ENCODE data around the gene RBM26.
A peak's percentile ranks its signal among the peaks of the same experiment; 100 is the strongest.

The RBM26 gene

DNA sequence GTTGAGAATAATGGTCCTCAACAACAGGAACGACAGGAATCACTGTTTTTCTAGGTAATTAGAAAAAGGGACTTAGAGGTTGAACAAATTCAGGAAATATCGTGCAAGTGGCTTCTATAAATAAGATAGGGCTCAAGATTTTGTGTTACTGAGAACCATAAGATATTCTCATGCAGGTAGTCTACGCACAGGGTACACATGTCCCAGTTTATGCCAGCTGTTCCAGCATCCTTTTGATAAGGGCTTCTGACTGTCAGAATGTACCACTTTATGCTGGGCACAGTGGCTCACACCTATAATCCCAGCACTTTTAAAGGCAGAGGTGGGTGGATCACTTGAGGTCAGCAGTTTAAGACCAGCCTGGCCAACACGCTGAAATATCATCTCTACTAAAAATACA, 32.1 kb downstream of the RBM26 start:
- no peak overlapping the region for H3K27ac Mint-ChIP-seq
- H3K9me3 Mint-ChIP-seq = no peaks in the 10 kb centered on the region
- H3K27me3 Mint-ChIP-seq (ENCODE audit: low read depth) = no peaks in the 10 kb centered on the region
- no peak overlapping the region for H3K4me3 Mint-ChIP-seq
- peaks cover 50% of the 10 kb centered on the region for H3K36me3 Mint-ChIP-seq (ENCODE audit: low read depth)
- TF ChIP-seq, protein P1, sequence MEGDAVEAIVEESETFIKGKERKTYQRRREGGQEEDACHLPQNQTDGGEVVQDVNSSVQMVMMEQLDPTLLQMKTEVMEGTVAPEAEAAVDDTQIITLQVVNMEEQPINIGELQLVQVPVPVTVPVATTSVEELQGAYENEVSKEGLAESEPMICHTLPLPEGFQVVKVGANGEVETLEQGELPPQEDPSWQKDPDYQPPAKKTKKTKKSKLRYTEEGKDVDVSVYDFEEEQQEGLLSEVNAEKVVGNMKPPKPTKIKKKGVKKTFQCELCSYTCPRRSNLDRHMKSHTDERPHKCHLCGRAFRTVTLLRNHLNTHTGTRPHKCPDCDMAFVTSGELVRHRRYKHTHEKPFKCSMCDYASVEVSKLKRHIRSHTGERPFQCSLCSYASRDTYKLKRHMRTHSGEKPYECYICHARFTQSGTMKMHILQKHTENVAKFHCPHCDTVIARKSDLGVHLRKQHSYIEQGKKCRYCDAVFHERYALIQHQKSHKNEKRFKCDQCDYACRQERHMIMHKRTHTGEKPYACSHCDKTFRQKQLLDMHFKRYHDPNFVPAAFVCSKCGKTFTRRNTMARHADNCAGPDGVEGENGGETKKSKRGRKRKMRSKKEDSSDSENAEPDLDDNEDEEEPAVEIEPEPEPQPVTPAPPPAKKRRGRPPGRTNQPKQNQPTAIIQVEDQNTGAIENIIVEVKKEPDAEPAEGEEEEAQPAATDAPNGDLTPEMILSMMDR (IDR thresholded peaks at IDR 0.05; ENCODE audit: unreplicated experiment in 3 of 3) = no peak
- no peaks in the 10 kb centered on the region for H3K4me1 Mint-ChIP-seq

DNA sequence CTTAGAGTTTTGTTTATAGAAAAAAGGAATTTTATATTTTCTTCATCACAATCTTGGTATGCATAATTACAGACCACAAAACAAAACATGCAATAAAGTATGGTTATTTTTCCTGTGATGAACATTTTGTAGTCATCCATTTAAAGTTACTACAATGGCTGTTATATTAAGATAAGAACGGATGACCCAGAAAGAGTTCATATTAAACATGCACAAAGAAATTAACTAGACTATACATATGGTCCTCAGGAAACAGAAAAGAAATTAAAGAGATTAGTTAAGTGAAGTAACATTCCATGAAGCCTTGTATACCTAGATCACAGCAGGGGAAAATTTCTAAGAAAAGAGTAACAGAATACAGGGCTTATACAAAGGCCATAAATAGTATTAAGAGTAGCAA, 36.8 kb downstream of the RBM26 start:
- no peaks in the 10 kb centered on the region for H3K9me3 Mint-ChIP-seq
- TF ChIP-seq, protein P1 (IDR thresholded peaks at IDR 0.05; ENCODE audit: unreplicated experiment in 3 of 3) = no peak
- no peaks in the 10 kb centered on the region for H3K27me3 Mint-ChIP-seq (ENCODE audit: low read depth)
- H3K27ac Mint-ChIP-seq = no peak overlapping the region
- no peak overlapping the region for H3K4me3 Mint-ChIP-seq
- H3K36me3 Mint-ChIP-seq (ENCODE audit: low read depth) = peaks cover 74% of the 10 kb centered on the region
- H3K4me1 Mint-ChIP-seq = no peaks in the 10 kb centered on the region

DNA sequence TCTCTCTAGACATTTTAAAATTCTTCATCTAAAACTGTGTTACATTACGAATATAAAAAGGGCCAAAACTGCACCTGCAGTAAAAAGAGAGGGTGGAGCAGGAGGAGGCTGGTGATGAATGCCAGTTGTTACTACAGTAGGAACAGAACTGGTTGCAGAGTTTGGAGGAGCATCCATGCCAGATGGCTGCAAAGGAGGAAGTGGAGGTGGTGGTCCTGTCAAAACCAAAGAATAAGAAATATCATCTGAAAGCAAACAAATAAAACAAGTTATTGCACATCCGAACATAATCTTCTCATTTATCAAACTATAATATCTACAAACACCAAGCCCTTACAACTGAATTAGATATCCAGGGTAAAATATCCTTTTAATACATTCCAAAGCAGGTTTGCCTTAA, 40.1 kb downstream of the RBM26 start:
- Mint-ChIP-seq H3K27me3 (ENCODE audit: low read depth) (no peaks in the 10 kb centered on the region), H3K4me1 (peaks cover 13% of the 10 kb centered on the region), H3K36me3 (ENCODE audit: low read depth) (peaks cover 92% of the 10 kb centered on the region), H3K9me3 (no peaks in the 10 kb centered on the region), H3K27ac (no peak overlapping the region), H3K4me3 (no peak overlapping the region)
- TF ChIP-seq, protein P1 (IDR thresholded peaks at IDR 0.05; ENCODE audit: unreplicated experiment in 3 of 3) = no peak

DNA sequence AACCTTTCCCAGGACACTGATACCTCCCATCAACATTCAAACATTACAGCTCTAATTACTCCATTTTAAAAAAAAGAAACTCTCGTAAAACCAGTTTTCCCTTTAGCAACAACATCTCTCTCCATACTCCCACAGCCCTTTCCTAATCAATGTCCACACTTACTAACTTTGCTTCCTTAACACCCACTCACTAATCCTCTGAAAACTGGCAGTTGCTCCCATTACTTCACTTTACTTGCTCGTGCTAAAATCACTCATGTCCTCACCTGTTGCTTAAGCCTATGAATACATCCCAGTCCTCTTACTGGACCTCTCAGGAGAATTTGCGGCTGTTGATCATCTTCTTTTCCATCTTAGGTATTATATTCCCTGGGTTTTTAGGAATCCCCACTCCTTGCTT, 44.8 kb downstream of the RBM26 start:
- Mint-ChIP-seq H3K4me3 (no peak overlapping the region), H3K27ac (peak overlapping the region in 2 of 3 experiments; percentile 12 to 20), H3K9me3 (no peaks in the 10 kb centered on the region), H3K27me3 (ENCODE audit: low read depth) (no peaks in the 10 kb centered on the region), H3K4me1 (peaks cover 13% of the 10 kb centered on the region), H3K36me3 (ENCODE audit: low read depth) (peaks cover 81% of the 10 kb centered on the region)
- TF ChIP-seq, protein P1 (IDR thresholded peaks at IDR 0.05; ENCODE audit: unreplicated experiment in 3 of 3) = no peak

DNA sequence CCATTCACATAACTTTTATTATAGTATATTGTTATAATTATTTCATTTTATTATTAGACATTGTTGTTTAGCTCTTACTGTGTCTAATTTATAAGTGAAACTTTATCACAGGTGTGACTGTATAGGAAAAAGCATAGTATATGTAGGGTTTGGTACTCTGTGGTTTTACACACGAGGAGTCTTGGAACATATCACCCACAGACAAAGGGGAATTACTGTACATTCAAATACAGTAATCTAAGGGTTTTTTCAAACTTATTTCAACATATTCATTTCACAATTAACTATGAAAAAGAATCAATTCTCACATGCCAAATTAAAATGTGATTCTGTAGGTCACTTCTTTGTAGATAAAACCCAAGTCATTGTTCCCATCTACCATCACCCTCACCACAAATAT, 46.0 kb downstream of the RBM26 start:
- no peaks in the 10 kb centered on the region for H3K9me3 Mint-ChIP-seq
- no peak overlapping the region for H3K4me3 Mint-ChIP-seq
- TF ChIP-seq, protein P1 (IDR thresholded peaks at IDR 0.05; ENCODE audit: unreplicated experiment in 3 of 3) = no peak
- H3K27me3 Mint-ChIP-seq (ENCODE audit: low read depth) = no peaks in the 10 kb centered on the region
- H3K27ac Mint-ChIP-seq = no peak overlapping the region
- peaks cover 78% of the 10 kb centered on the region for H3K36me3 Mint-ChIP-seq (ENCODE audit: low read depth)
- H3K4me1 Mint-ChIP-seq = peaks cover 13% of the 10 kb centered on the region

DNA sequence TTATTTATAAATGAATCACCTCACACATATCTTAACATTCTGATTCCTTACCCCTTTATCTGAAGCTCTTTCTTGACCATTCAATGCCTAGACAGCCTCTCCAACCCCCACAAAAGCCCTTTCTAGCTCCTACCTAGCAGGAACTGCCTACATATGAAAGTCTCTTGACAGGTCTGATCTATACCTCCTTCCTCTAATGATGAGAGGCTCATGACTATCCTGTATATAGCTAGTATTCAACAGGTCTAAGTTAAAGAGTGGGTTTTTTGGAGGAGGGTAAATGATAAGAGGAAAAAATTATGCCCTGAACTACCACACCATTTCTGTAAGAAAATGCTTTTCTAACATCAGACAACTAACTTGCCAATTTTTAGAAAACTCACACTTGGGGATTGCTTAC, 47.0 kb downstream of the RBM26 start:
- Mint-ChIP-seq H3K4me3 (no peak overlapping the region), H3K4me1 (peaks cover 13% of the 10 kb centered on the region), H3K27me3 (ENCODE audit: low read depth) (no peaks in the 10 kb centered on the region), H3K9me3 (no peaks in the 10 kb centered on the region), H3K36me3 (ENCODE audit: low read depth) (peaks cover 77% of the 10 kb centered on the region), H3K27ac (no peak overlapping the region)
- TF ChIP-seq, protein P1 (IDR thresholded peaks at IDR 0.05; ENCODE audit: unreplicated experiment in 3 of 3) = no peak

All from nephron (organoid).